GM15510 (cell line): Measurements from ENCODE around the gene POLG.

Experiments used
- POLR2A ChIP-seq: IDR thresholded peaks from 3 replicates; pipeline ENCODE4 v1.6.1; 2011; ENCODE audit warnings: borderline replicate concordance; ENCODE audit not compliant: insufficient read length; ENCODE audit errors: extremely low read depth

Gene POLG

DNA sequence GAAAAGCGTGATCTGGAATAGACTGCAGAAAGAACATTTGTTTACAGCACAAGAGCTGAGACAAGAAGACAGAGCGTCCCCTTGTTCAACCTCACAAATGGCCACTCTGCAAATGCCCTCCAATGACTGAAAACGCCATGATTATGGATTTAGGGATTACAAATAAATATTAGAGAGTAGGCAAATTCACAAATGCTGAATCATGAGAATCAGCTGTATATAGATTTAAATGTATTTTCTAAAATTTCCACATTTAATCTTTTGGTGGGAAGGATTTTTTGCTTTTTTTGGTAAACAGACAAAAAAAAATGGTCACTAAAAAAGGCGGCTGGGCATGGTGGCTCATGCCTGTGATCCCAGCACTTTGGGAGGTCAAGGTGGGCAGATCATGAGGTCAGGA, 10.6 kb upstream of the POLG start:
- TF ChIP-seq POLR2A: no peak

DNA sequence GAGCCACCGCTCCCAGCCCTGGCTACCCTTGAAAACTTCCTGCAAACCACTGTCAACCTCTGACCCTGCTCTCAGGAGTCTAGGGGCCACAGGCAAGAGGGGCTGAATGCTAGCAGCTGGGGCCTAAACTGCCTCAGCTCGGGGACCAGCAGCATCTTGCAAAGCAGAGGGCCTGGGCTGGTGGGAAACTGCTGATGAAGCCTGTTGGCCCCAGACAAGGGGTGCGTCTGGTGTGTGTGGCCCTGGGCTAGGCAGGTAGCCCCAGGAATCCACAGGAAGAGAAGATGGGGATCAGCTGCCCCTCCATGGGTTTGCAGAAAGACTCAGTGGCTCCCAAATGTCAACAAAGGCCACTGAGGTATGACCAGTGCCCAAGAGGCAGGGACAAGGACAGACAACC, 8.2 kb upstream of the POLG start:
- TF ChIP-seq POLR2A: no peak

DNA sequence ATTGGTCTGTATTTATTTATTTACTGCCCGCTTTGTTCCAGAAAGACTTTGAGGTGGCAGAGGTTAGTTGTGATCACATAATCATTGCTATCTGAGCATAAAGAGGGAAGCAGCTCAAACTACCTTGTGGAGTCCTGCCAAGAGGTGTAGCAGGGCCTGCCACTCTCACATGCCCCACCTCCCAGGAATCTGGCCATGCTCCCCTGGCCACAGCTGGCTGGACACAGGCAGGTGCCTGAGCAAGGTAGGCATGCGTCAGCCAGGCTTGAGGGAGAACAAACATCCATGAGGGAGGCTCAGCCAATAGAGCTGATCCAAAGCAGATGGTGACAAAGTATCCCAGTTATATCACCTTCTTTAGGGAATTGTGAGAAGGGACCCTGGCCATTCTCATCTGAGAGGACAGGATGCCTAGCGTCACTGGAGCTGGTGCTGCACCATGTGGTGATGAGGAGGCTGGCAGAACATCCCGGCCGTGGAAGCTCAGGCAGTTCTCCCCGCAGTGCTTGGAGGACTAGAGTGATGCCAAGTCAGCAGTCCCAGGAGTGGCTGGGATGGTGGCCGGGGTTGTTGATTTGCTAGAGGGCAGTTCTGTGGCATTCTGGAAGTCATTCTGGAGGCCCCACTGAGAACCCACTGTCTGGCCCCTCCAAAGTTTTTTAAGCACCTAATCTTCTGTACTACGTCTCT, 6.8 kb upstream of the POLG start:
- TF ChIP-seq POLR2A: no peak

DNA sequence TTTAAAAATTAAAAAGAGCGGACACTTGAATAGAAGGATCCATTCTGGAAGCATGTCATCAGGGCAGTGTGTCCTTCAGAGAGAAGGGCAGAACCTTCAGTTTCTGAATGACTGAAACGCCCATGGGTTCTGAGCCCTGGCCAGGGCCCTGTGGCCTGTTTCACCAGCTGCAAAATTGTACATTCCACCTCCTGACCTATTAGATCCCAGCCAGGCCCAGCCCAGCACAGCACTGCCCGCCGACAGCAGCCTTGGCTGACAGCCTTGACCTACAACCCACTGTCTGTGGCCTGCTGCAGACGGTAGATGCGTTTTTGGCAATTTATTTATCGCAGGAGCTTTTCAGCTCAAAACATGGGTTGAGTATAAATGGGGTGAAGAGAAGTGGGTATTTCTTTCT, 5.9 kb upstream of the POLG start:
- no peak for TF ChIP-seq POLR2A

DNA sequence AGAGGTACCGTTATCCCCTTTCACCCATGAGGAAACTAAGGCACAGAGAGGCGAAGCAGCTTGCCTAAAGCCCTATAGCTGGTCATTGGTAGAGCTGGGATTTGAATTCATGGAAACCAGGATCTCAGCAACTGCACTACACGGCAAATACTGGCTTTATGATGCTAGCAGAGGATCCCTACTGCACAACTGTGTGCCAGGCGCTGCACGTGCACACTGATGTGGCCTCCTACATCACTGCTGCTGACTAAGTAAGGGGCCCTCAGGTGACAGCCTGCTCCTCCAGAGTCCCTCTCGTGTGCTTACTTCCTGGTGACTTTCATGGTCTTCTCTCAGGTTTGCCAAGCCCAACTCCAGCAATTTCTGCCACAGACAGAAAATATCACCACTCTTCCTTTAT, 3.4 kb upstream of the POLG start:
- TF ChIP-seq POLR2A: no peak

DNA sequence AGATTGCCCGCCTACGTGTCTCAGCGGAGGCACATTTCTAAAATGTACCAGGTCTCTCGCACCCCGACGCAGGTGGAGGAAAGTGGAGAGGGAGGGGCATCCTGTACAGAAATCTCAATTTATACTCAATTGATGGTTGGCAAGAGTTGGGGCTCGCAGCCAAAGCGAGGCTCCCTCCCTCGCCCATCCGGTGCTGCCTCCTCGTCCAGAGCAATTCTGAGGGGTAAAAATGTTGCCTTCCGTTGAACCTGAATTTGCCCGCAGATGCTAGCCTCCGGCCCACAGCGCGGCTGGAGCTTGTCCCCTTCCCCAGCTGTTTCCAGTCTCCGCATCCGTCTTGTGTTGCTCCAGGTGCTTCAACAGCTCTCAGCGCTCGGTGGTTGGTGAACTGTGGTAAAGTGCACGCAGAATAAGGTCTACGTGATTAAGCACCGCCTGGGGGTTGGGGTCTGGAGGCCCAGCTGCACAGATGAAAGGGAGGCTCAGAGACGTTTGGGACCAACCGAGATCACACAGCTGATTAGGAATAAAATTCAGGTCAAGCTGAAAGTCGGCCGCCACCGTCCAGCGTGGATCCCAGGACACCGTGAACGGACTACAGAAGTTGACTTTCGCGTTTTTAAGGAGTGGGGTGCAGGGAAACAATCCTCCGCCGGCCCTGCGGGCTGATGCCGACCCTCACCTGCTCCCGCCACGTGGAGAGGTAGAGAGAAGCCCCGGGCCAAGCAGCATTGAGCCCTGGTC, 846 bp upstream of the POLG start:
- TF ChIP-seq POLR2A: no peak

DNA sequence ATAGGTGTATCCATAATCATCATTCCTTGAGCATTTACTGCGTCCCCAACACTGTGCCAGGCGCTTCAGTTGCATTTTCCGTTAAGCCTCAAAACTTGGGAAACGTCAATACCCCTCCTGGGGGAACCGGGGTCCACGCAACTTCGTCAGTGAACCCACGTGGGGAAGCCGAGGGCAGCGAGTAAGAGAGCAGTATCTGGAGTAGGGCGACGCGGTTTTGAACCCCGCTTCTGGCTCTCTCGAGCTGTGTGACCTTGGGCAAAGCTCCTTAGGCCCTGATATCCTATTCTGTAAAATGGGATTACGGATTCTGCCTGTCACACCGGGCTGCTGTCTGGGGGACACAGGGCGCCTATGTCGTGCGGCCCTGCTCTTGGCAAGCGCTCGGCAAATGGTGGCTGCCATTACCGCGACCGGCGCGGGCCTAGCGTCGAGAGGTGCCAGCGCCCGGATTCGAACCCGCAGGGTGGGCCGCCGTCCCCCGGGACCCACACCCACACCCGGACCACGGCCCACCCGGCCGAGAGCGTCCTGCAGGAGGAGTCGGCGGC, 590 bp downstream of the POLG start:
- no peak for TF ChIP-seq POLR2A

DNA sequence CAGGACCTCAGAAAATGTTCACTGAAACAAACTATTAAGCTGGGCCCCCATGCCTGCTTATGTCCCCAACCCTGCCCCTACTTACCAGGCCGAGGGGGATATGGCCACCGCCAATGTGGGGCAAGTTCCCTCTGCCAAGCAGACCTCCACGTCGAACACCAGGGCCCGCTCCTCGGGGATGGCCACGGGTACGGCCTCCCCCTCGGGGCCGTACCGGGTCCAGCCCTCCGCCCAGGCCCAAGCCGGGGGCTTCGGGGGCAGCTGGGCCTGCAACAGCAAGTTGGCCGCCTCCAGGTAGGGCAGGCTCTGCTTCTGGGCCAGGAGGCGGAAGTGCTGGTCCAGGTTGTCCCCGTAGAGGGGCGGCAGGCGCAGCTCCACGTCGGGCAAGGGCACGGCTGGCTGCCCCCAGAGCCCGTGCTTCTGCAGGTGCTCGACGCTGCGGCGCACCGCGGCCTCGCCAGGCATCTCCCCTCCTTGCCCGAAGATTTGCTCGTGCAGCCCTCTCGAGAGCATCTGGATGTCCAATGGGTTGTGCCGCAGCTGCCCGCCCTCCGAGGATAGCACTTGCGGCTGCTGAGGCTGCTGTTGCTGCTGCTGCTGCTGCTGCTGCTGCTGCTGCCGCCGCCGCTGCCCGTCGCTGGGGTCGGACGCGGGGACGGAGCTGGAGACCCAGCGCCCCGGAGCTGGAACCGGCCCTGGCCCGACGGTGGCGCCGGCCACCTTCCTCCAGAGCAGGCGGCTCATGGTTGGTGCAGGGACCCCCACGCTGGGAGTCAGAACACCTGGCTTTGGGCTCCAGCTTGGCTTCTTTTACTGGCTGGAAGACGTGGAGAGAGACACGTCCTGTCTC, 1.4 kb downstream of the POLG start:
- TF ChIP-seq POLR2A: no peak

DNA sequence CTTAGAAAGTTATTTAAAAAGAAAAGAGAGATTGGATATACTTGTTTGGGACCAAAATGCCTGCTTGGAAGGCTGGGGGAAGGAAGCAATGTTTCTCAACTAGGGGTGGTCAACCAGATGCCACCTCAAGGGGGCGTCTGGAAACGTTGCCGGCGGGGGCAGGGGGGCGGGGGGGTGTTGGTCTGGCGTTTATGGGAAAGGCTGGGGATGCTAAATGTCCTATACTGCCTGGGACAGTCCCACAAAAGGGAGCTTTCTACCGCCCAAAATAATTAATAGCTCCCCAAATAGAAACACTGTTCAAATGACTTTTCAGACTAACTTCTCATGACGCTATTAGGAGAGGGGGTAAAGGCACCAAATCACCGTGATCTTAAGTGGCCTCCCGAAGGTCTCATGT, 2.2 kb downstream of the POLG start:
- no peak for TF ChIP-seq POLR2A

DNA sequence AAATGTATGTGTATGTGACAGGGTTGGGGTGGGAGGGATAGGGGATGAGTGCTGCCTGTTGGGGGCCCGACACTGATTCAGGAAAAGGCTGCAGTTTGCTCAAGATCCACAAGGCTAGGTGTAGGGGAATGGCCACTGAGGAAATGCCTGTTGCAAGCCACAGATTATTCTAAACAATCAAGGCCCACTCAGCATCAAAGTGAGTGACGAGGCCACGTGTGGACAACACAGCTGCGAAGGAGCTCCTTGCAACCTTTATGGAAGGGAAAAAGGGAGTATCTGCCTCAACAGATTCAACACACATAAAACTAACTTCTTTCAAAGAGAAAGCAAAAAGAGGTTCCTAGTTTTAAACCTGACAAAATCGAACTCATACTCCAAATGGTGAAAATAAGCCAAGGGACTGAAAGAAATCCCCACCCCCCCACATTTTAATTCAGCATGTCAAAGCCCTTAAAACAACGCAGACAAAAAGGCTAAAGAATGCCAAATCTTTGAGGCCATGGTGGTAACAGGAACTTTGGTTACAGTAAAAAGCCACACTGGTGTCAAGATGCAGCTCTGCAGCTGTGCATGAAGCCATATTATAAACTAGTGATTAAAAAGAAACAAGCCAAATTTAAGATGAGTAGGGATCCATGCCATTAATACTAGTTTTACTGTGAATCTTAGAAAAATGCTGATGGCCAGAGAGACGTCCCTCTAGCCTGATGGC, 3.6 kb downstream of the POLG start:
- TF ChIP-seq POLR2A: no peak

DNA sequence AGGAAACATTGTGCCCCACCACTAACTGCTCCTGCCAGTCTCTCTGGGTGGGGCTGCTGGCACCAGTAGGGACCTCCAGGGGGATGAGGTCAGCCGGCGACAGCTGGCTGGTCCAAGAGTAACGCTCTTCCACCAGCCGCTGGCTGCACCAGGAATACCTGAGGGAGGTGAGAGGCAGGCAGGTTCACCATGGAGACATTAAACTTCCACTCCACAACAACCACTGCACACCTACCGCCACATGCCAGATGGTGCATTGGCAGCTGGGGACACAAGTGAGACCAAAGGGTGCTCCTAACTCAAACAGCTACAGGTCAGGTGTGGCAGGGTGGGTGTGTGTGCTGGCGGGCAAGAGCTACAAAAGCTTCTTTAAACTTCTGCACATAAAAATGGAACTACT, 4.5 kb downstream of the POLG start:
- no peak for TF ChIP-seq POLR2A

DNA sequence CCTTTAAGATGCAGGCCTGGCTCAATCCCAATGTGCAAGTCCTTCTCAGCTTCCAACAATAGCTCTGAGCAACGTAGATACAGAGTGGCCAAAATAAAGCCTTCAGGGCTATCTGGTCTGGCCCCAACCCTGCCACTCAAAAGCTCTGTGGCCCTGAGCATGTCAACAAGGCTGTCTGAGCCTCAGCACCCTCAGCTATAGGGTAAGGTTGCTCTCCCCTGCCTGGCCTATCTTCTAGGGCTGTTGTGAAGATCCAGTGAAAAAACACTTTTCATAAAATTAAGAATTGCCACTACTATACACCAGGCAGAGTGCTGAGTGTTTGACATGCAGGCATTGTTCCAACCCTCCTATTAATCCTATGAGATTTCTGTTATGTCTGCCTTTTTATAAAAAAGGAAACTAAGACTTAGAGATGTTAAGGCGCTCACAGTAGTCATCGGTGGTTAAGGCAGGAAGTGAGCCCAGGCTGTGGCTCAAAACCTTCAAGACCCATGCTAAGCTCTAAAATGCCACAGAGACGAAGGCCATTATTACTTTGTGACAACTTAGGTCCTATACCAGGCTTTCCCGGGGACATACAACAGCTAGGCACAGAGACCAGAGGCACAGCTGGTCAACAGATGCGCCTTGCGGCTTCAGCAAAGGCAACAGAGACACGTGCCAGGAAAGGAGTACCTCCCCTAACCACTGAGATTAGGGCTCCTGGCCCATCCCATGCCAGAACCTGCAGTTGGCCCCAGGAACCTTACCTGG, 5.1 kb downstream of the POLG start:
- TF ChIP-seq POLR2A: no peak

DNA sequence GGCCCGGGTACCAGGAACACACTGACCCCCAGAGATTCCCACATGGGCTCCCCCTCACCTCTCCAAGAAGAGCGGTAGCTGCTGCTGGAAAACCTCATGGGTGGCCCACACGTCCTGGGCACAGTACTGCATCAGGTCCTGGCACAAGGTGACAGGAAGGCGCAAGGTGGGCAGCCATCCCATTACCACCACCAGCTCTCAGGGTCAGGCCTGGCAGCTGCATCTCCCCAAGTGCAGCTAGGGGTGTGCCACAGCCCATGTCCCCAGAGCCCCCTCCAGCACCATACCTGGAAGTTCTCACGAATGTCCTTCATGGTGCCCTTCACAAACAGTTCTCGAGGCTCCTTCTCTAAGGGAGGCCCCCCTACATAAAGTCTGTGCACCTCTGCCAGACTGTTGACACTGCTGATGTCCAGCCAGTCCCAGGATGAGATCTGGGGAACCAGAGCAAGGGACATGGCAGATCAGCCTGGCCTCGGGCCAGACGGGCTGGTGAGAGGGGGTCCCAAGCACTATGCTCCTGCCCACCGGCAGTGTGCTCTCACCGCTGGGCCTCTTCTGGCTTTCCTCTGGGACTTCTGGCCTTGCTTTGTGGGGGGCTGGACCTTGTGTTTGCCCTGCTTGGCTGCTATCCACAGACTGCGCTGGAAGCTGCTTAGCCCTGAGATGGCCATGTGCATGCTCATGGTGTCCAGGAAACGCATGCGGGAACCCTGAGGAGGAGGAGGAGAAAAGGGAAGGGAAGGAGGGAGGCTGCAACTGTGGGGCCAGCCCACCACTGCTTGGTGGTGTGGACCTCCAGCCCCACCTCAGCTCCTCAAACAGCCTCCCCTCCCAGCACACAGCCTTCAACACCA, 6.0 kb downstream of the POLG start:
- TF ChIP-seq POLR2A: no peak
